HG03060 (cell line): ENCODE data around the gene FADS1.

ENCODE experiments used
- ATAC-seq: cut with Tn5 transposase; IDR thresholded peaks from one replicate; pipeline ENCODE4 v1.9.1; 2021; ENCODE audit warnings: low read depth, moderate number of reproducible peaks; ENCODE audit not compliant: unreplicated experiment

The FADS1 gene

DNA sequence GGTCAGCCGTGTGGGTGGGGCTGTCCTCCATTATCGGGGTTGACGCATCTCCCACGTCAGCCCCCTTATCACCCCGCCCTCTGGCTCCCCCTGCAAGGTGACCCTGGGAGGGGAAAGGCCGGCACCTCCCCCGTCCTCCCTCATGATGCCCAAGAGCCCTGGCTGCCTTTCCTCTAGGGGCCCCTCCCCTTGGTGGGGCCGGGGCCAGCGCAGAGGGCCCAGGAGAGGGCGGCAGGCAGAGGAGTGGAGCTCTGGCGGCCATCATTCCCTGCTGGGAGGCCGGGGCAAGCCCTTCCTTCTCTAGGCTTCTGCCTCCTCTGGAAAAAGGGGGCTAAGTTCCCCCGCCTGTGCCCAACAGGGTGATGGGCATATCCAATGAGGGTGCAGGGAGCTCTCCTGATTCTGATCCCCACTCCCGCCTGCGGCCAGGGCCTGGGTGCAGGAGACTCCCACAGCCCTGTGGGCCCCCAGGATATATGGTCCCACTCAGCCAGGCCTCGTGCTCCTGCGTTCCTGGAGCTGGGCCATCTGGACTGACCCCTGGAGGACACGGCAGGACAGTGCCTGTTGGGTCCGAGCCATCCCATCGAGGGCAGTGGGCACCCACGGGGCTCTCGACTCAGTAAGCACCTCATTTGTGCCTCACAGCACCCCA is 52.1 kb downstream of the FADS1 start:
- no peak for ATAC-seq

DNA sequence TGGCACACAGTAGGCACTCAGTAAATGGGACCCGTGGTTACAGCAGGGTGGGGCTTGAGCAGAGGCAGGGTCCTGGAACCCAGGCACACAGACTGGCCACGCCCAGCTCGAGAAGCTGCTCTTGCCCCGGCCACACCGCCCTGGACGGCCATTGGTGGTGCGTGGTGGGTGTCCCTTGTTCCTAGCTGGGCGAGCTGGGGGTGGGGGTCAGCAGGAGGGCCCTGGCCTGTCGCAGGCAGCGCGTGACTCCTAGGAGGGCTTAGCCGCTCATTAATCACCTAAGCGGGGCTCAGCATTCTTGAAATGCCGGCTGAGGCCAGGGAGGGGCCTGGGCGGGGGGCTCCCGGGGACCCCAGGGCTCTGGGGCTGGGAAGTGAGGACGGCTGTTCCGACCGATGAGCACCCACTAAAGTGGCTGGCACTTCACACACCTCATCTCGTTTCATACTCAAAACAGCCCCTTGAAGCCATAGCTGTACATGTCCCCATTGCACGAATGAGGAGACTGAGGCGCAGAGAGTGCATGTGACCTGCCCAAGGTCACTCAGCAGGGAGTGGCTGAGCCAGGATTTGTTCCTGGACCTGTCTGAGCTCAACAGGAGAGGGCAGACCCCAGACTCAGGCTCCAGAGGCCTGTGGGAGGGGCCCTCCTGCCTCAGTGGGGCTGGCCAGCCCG is 52.7 kb downstream of the FADS1 start:
- no peak for ATAC-seq

DNA sequence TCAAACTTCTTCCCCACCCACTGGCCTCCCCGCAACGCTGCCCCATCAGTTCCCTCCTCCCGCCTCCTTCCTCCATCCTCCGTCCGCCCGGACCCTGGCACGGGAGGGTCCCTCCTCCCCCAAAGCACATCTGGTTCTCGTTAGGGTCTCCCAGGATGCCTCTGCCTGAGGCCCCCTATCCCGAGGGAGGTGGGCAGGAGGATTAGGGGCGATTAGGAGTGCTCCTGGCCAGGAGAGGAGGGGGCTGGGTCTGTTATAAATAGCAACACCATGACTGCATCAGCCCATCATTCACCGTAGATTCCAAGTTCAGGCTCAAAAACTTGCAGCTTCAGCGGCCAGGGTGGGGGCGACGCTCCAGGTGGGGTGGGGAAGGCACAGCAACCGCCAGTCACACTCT is 54.0 kb downstream of the FADS1 start:
- ATAC-seq, result no peak

DNA sequence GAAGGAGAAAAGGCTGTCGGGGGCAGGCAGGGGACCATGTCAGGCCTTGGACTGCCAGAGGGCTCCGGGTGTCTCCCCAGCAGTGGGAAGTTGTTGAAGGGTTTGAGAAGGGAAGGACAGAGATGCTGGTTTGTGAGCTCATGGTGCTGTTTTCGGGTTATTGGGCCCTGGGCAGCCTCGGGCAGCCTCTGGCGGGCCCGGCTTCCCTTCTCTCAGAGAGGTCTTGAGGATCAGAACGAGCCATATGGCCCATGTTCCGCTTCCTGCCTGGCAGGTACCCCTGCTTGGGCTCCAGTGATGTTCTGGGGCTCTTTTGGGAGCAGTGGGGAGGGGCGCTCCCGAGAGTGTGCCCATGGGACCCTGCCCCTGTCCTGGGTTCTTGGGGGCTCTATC is 54.6 kb downstream of the FADS1 start:
- ATAC-seq, result no peak

DNA sequence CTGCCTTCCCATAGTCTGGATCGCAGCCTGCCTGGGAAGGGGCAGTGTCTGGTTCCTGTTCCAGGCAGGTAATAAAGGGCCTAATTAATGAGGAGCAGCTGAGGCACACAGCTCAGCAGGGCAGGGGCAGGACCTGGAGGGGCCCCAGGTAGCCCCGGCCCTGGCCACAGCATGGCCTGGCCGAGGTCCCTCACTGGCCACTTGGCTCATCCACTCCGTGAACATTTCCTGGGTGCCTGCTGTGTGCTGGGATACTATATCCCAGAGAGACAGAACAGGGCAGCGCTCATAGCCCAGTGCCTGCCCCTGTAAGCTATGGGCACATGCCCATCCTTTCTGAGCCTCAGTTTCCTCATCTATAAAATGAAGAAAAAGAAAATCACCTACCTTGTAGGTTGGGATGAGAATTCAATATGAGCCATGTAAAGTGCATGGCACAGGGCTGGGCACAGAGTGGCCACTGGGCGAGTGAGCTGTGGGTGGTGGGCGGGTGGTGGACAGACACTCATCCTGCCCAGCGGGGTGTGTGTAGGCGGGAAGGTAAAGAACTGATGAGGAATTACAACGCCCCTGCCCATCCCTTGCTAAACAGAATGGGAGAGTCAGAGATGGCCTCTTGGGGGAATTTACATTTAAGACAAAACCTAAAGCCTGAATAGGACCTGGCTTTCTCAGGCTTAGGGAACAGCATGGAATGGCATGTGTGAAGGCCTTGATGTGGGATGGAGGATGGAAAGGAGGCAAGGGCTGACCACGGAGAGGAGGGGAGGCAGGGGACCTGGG is 55.2 kb downstream of the FADS1 start:
- ATAC-seq, result no peak

DNA sequence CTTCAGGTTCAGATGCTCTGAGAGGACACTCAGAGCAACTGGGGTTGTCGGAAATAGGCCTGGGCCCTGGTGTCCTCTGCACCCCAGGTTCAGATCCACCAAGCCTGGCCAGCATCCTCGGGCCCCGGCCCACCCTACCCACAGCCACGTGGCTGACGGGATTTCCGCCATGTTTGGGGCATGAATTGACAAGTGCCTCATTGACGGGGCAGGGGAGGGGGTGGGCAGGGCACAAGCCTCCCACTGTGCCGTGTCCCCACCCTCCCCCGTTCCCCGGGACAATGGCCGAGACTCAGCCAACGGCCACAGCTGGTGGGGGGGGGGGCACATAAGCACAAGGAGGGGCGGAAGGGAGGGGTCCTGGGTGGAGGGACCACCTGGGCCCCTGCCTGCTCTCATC is 55.9 kb downstream of the FADS1 start:
- ATAC-seq, result no peak

DNA sequence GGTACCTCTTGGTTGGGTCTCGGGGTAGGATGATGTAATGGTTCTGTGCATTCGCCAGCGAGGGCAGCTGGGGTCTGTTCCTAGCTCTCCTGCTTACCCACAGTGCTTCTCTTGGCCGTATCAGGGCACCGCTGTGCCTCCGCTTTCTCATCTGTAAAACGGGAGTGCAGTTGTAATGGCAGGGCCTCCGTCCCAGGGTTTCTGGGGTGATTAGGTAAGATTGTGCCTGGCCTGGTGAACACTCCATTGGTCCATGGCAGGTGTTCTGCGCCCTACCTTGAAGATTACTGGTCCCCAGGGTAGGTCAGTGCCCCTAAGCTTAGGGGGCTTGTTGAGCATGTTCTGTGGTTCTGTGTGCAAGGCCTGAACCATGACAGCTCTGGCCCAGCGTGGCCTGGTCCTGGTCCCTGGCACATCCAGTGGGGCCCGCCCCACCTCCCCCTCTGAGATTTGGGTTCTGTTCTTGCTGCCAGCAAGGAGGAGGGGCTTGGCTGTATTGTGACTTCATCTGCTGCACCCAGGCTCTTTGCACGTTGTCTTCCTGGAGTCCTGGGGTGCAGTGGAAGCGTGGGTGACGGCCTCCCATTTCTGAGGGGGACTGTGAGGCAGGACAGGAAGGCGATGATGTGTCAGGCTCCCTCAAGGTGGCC is 59.5 kb downstream of the FADS1 start:
- no peak for ATAC-seq

DNA sequence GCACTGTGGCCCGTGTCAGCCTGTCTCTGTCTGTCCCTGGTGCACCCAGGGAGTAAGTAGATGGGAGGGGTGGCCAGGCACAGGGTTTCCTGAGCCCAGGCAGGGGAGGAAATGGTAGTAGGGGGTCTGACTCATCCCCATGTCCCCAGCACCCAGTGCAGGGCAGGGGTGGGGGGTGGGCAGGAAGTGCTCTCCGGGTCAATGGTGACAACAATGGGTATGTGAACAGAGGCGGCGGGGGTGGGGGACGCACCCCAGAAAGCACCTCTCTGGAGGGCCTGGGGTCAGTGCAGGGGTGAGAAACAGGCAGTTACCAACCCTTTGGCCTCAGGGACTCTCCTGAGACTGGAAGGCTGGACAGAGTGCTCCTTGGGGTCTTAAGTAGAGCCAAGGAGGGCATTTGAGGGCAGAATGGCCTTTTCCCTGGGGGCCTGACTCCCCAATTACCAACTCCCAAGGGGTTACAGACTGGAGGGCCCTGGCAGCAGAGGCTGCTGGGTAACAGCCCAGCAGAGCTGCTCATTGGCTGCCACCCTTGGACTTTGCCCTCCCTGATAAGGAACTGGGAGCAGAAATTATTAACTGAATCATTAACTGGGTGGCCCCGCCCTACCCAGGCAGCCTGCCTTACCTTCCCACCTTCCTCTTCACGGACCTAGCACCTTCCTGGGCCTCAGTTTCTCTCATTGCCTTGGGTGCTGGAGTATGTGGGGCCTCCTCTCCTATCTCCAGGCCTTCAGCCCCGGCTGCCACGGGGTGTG is 60.2 kb downstream of the FADS1 start:
- peak; percentile 45 for ATAC-seq

DNA sequence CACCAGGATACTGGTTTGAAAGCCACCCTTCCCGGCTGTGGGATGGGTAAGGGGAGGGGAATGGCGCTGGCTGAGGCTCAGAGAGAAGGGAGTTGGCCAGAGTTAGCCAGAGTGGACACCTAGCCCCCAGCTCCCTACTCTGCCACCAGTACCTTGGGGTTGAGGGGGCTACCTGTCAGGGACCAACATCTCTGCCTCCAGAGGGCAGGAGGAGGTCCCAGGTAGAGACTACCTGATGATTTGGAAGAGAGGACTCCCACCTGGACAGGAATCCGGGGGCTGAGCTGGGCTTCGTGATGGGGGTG is 60.7 kb downstream of the FADS1 start:
- no peak for ATAC-seq

DNA sequence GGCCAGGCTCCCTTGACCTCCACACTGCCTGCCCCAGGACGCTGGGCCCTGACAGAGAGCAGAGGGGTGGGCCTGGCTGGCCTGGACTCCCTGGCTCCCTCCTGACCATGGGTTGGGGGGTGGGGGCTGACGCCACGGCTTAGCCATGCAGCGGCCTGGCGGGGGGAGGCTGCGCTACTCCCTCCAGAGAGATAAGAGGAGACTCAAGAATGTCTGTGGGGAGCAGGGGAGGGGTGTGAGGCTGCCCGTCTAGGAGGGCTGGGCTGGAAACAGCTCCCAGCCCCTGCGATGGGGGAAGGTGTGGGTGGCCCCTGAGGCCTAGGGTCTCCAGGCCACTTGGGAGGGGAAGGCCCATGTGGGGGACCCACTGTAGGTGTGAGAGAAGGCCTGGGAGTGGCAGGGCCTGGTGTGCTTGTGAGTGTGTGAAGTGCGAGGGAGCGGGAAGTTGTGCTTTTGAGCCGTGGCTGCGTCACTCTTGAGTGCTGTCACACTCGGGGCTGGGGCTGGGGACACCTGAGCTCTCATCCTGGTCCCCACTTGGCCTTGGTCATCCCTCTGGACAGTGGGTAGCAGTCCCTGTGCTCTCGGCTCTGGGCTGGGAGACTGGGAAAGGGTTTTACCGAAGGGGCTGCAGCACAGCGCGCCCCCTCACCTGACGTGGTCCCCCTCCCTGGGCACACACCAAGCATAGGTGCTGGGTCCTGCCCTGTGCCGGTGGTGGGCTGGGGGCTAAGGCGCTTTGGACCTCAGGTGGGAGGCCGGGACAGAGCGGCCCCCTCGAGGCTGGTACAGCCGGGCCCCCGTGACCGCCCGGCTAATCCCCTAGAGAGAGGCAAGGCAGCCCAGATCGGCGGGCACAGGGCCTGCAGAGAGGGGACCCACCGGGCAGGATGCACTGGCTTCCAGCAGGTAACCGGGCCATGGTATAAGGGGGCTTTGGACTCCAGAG is 62.0 kb downstream of the FADS1 start:
- no peak for ATAC-seq

DNA sequence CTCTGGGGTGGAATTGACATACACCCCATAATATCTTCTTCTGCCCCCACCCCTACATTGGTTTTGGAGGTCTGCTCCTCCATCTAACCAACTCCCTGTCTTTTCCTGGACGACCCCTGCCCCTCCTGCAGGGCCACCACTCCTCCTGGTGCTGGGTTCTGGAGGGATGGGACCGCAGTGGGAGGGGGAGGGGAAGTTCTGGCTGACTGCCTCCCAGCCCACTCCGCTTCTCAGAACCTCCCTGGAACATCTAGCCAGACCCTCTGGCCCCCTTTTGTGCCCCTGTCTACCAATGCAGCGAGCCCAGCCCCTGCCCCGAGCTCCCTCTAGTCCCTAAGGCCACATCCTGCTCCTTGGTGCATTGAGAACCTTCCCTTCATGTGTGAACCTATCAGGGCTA is 63.1 kb downstream of the FADS1 start:
- ATAC-seq, result no peak

DNA sequence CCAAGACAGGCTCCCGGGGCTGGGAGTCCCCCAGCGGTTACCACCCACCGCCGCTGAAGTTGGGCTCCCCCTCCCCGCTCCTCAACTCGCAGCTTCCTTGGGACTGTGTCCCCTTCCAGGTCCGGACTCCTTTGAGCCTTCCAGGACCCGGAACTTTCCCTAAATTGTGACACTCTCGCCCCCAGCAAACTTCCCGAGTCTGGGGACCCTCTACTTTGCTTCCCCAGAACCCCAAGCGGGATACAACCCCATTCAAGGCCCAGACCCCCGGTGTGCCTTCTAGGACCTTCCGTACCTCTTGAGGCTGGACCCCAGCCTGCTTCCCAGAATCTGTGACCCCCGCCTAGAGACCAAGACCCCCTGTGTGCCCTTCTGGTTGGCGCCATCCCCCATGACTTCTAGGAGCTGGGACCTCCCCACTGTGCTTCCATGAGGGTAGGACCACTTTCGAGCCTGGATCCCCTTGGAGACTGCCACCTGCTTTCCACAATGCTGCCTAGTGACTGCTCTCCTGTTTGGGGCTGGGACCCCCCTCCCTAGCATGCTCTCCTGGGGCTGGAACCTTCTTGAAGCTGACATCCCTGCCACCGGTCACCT is 63.8 kb downstream of the FADS1 start:
- ATAC-seq, result no peak

DNA sequence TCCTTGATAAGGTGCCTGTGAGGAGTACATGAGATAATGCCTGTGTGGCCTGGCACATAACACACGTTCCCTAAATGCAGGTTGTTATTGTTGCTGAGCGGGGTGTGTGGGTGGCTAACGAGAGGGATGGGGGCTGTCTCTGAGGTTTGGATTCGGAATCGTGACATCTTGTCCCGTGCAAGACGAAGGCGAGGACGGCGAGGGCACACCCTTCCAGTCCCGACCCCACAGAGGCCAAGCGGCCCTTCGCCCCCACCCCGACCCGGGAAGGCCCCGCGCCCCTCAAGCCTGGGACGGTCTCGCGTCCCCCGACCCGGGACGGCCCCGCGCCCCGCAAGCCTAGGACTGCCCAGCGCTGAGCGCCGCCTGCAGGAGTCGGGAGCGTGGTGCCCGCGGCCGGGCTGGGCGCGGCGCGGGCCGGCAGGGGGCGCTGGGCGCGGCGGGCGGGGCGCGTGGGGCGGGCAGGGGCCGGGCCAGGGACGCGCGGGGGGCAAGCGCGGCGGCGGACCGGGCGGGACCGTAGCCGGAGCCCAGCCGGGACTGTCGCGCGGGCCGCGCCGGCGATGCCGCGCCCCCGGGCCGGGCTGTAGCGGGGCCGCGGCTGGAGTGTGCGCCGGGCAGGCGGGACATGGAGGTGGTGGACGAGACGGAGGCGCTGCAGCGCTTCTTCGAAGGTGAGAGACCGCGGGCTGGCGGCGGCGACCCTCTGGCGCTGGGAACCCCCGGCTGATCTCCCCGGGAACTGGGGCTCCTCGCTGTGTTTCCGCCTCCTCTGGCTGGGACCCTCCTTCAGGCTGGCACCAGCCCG is 64.5 kb downstream of the FADS1 start, which contains the start of gene MYRF:
TSS of gene MYRF (plus strand) at position 520 of the 808 bp plus-strand sequence. CDS start at position 629, 109 bp downstream.
- no peak for ATAC-seq

DNA sequence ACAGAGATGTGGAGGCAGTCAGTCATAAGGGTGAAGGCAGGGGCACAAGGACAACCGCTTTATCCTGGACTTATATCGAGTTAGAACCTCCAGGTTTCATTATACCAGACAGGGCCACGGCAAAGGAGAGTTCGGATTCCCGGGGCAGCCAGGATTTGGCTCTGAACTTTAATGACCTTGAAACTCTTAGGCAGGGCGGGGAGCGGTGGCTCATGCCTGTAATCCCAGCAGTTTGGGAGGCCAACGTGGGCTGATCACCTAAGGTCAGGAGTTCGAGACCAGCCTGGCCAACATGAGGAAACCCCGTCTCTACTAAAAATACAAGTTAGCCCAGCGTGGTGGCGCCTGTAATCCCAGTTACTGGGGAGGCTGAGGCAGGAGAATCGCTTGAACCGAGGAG is 65.4 kb downstream of the FADS1 start:
- no peak for ATAC-seq

DNA sequence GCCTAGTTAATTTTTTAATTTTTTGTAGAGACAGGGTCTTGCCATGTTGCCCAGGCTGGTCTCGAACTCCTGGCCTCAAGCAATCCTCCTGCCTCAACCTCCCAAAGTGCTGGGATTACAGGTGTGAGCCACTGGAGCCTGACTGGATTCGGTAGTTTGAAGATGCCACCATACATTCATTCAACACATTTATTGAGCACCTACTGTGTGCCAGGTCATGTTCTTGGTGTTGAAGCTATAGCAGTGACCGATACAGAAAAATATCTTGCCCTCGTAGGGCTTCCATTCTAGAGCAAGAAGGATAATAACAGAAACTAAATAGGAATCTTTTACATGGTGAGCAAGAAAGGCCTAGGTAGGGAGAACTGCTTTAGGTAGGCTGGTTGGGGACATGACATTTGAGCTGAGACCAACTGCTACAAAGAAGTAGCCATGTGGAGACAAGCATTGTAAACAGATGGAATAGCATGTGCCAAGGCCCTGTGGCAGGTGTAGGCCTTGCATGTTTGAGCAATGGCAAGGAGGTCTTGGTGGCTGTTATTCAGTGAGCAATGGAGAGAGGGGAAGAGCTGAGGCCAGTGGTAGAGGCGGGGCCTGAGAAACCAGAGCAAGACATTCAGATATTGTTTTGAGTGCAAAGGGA is 66.1 kb downstream of the FADS1 start:
- ATAC-seq, result no peak
